ENCODE data around the gene ZNF750.

ZNF750 gene

DNA sequence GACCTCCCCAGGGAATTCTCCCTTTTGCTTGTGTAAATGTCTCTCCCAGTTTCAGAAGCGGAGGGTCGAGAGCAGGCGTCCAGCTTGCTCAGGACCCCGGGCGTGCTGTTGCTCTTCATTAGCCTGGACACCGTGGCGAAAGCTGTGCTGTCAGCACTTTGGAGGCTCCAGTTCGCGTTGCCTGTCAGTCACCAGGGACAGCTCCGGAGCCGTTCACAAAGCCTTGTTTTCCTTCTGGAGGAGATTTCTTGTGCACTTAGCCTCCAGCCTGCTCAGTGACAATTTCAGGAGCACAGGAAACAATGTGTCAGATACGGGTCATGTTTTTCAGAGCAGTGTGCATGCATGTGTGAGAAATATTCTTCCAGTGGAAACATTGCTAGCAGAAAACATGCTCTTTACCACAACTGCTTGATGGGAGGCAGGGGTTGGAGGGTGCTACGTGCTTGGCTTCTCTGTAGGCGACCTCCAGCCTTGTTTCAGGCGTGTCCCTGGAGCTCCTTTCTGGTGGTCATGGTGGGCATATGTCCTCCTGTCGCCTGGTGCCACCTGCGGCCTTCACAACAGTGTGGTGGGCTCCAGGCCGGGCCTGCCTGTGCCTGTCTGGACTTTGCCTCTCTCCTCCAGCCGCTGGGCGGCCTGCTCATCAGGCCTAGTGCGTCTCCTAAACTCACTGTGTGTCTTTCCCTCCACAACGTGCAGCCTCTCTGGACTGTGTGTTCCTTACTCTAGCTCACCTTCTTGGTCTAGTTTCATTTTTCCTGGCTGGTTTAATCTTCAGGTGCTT, 29.0 kb downstream of the ZNF750 start:
- TF ChIP-seq, protein P1, sequence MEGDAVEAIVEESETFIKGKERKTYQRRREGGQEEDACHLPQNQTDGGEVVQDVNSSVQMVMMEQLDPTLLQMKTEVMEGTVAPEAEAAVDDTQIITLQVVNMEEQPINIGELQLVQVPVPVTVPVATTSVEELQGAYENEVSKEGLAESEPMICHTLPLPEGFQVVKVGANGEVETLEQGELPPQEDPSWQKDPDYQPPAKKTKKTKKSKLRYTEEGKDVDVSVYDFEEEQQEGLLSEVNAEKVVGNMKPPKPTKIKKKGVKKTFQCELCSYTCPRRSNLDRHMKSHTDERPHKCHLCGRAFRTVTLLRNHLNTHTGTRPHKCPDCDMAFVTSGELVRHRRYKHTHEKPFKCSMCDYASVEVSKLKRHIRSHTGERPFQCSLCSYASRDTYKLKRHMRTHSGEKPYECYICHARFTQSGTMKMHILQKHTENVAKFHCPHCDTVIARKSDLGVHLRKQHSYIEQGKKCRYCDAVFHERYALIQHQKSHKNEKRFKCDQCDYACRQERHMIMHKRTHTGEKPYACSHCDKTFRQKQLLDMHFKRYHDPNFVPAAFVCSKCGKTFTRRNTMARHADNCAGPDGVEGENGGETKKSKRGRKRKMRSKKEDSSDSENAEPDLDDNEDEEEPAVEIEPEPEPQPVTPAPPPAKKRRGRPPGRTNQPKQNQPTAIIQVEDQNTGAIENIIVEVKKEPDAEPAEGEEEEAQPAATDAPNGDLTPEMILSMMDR (IDR thresholded peaks at IDR 0.05; ENCODE audit: borderline replicate concordance, insufficient read depth, low read depth, low read length), result no peak
- no peak overlapping the region for H3K4me3 ChIP-seq (ENCODE audit: low read depth, low read length)

DNA sequence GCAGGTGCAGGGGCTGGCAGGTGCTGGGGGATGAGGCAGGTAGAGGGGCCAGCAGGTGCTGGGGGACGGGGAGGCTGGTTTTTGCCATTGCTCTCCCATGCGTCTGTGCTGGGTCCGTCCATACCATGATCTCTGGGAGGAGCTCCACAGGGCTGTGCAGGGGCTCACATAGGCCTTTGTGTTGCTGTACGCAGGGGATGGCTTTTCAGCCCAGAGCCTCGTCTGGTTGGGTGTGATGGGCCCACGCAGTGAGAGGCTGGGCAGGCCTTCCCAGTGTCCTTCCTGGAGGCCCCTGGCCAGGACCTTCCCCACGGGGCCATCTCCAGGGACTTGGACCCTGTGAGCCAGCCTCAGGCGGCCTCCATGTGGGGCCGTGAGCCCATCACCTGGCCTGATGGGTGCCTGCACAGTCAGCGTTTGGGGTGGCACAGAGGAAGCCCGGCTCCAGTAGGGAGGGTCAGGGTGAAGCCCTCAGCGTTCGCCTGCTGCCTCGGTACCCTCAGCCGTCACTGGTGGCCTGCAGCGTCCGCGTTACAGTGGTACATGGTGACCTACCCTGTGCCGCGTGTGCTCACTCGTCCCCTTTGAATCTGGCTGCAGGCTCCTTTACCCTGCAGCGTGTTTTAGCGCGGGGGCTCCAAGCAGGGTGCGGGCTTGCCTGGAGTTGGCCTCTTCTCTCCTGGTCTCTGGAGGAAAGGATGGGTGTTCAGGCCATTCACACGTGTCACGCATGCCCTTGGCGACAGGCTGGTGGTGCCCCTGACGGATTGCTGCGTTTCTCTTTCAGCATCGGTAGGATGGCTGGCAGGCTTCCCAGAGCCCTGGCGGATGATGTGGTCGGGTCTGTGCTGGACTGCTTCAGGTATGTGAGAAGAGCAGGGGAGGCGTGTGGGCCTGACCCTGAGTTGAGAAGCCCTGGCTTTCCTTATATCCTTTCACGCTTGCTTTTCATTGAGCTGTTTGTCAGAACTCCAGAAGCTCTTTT, 30.6 kb downstream of the ZNF750 start:
- TF ChIP-seq, protein P1 (IDR thresholded peaks at IDR 0.05; ENCODE audit: borderline replicate concordance, insufficient read depth, low read depth, low read length), result no peak
- no peak overlapping the region for H3K4me3 ChIP-seq (ENCODE audit: low read depth, low read length)

DNA sequence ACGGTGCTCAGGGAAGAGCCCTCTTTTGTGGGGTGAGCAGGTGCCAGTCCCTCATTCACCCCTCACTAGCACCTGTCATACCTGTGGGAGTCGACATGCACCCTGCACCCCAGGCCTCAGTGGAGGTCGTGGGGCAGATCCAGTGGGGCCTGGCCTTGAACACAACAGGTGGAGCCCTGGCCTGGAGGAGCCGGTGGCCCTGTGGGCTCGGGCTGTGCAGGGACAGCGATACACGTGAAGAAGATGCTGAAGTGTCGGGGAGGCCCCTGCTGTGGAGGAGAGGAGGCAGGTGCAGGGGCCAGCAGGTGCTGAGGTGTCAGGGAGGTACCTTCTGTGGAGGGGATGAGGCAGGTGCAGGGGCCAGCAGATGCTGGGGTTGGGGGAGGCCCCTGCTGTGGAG, 31.8 kb downstream of the ZNF750 start:
- TF ChIP-seq, protein P1 (IDR thresholded peaks at IDR 0.05; ENCODE audit: borderline replicate concordance, insufficient read depth, low read depth, low read length), result no peak
- no peak overlapping the region for H3K4me3 ChIP-seq (ENCODE audit: low read depth, low read length)

DNA sequence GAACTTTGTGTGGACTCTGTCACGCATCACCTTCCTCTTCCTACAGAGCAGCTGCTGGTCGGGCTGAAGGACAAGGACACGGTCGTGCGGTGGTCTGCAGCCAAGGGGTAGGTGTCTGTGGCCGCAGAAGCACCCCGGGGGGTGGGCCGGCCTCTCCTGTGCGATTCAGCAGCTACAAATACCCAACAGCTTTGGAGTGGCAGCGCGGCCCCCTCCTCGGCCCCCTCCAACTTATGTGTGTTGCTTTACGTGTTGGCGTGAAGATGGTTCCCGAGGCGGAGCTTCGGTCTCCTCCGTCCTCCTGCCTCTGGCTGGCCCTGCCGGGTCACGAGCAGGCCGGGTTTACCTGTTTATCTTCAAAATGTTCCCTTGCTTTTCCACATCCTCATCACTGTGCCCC, 32.3 kb downstream of the ZNF750 start:
- TF ChIP-seq, protein P1 (IDR thresholded peaks at IDR 0.05; ENCODE audit: borderline replicate concordance, insufficient read depth, low read depth, low read length), result no peak
- no peak overlapping the region for H3K4me3 ChIP-seq (ENCODE audit: low read depth, low read length)

DNA sequence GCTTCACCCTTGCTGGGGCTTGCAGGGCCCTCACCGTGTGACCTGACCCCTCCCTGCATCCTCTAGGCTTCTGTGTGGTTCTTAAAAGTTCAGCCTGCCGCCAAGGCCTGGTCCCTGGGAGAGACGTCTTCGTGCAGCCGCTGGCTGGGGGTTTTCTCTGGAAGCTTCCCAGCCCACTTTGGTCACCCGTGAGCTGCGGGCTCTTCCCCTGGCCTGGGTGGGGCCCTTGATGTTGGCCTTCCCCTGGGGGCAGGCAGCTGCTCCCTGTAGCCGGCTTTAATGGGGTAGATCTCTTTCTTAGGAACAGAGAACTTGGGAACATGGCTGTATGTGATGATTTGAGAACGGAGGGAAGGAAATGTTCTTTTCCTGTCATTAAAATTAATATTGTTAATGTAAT, 32.7 kb downstream of the ZNF750 start:
- TF ChIP-seq, protein P1 (IDR thresholded peaks at IDR 0.05; ENCODE audit: borderline replicate concordance, insufficient read depth, low read depth, low read length), result no peak
- H3K4me3 ChIP-seq (ENCODE audit: low read depth, low read length), result no peak overlapping the region

DNA sequence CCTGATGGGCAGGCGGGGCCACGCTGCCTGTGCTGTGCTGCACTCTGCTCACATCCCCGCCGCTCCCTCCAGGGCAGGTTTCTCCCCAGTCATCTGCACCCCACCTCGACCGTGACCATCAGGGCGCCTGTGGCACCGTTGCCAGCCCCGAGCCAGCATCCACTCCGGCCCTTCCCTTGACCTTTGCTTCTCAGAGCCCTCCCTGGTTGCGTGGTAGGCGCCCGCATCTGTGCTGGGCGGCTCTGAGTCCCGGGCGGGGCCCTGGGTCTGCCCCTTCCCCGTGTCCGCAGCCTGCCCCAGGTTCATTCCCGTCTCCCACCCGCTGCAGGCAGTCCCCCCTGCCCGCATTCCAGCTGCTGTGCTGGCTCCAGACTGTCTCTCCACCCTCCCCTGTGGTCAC, 33.2 kb downstream of the ZNF750 start:
- TF ChIP-seq, protein P1 (IDR thresholded peaks at IDR 0.05; ENCODE audit: borderline replicate concordance, insufficient read depth, low read depth, low read length), result no peak

More for the DNA sequence above, 33.2 kb downstream of the ZNF750 start:
- H3K4me3 ChIP-seq (ENCODE audit: low read depth, low read length), result no peak overlapping the region
